MM.1S (cell line): Measurements from ENCODE around the gene DMBX1.

Experiments used
- DNase-seq: peaks from one replicate; pipeline ENCODE4 v3.0.0-alpha.2; 2015
- H2AFZ ChIP-seq: fragments of 300-600 bp; sonication (generic); 2 replicates; pipeline ENCODE4 v1.6.0; 2016; ENCODE audit warnings: antibody characterized with exemption, low read length
- H3F3A ChIP-seq: fragments of 300-600 bp; sonication (generic); 2 replicates; pipeline ENCODE4 v1.6.1; 2016; ENCODE audit warnings: mild to moderate bottlenecking, antibody characterized with exemption, low read length, moderate library complexity, mixed read lengths; ENCODE audit not compliant: insufficient read depth
- H3K27ac ChIP-seq: fragments of 300-600 bp; sonication (generic); 2 replicates; pipeline ENCODE4 v1.5.1; 2016; ENCODE audit warnings: mild to moderate bottlenecking, low read length
- H3K27me3 ChIP-seq: fragments of 300-600 bp; sonication (generic); replicated peaks from 2 replicates; pipeline ENCODE4 v1.6.0; 2016; ENCODE audit warnings: low read length; ENCODE audit not compliant: insufficient read depth
- H3K36me3 ChIP-seq: fragments of 300-600 bp; sonication (generic); replicated peaks from 2 replicates; pipeline ENCODE4 v1.6.1; 2016; ENCODE audit warnings: mild to moderate bottlenecking, low read length, mixed read lengths; ENCODE audit not compliant: insufficient read depth
- H3K4me1 ChIP-seq: fragments of 300-600 bp; sonication (generic); 2 replicates; pipeline ENCODE4 v1.6.1; 2016; ENCODE audit warnings: low read length, mixed read lengths
- H3K4me2 ChIP-seq: fragments of 300-600 bp; sonication (generic); 2 replicates; pipeline ENCODE4 v1.6.0; 2016; ENCODE audit warnings: low read depth, low read length
- H3K4me3 ChIP-seq: fragments of 300-600 bp; sonication (generic); 2 replicates; pipeline ENCODE4 v1.5.1; 2016; ENCODE audit warnings: low read length, mixed read lengths
- H3K79me2 ChIP-seq: fragments of 300-600 bp; sonication (generic); 2 replicates; pipeline ENCODE4 v1.6.1; 2016; ENCODE audit warnings: mixed run types, low read length, mixed read lengths
- H3K9ac ChIP-seq: fragments of 300-600 bp; sonication (generic); 2 replicates; pipeline ENCODE4 v1.6.1; 2016; ENCODE audit warnings: low read length, mixed read lengths
- H3K9me2 ChIP-seq: fragments of 300-600 bp; sonication (generic); replicated peaks from 2 replicates; pipeline ENCODE4 v1.6.1; 2016; ENCODE audit warnings: mild to moderate bottlenecking, low read length, mixed read lengths; ENCODE audit not compliant: insufficient read depth
- H3K9me3 ChIP-seq: fragments of 300-600 bp; sonication (generic); replicated peaks from 2 replicates; pipeline ENCODE4 v1.6.1; 2016; ENCODE audit warnings: mild to moderate bottlenecking, low read length, mixed read lengths; ENCODE audit not compliant: insufficient read depth
- H4K20me1 ChIP-seq: fragments of 300-600 bp; sonication (generic); 2 replicates; pipeline ENCODE4 v1.6.1; 2016; ENCODE audit warnings: mild to moderate bottlenecking, low read length, moderate library complexity, mixed read lengths; ENCODE audit not compliant: insufficient read depth
- CTCF ChIP-seq: fragments of 300-600 bp; sonication (generic); IDR thresholded peaks from 2 replicates; pipeline ENCODE4 v1.5.1; 2016; ENCODE audit warnings: antibody characterized with exemption, low read length, mixed read lengths
- EZH2 ChIP-seq: fragments of 300-600 bp; sonication (generic); optimal IDR thresholded peaks from 2 replicates; pipeline ENCODE3; 2017; ENCODE audit warnings: low read depth, mild to moderate bottlenecking, antibody characterized with exemption, low read length, mixed read lengths
- EZH2phosphoT487 ChIP-seq: fragments of 300-600 bp; sonication (generic); IDR thresholded peaks from 2 replicates; pipeline ENCODE4 v1.6.1; 2018; ENCODE audit warnings: antibody characterized with exemption, low read length

The DMBX1 gene

GRCh38 chr1:46522184-46522968, 32.7 kb downstream of the DMBX1 start:
- Histone ChIP-seq H3K9ac (no peak overlapping the region), H3K79me2 (no peaks in the 10 kb centered on the region), H3F3A (no peaks in the 10 kb centered on the region), H3K9me3 (no peaks in the 10 kb centered on the region), H2AFZ (no peak overlapping the region), H3K9me2 (no peaks in the 10 kb centered on the region), H3K27ac (no peak overlapping the region), H3K27me3 (peaks cover 7% of the 10 kb centered on the region), H3K4me1 (no peaks in the 10 kb centered on the region), H4K20me1 (no peaks in the 10 kb centered on the region), H3K36me3 (no peaks in the 10 kb centered on the region), H3K4me2 (no peak overlapping the region), H3K4me3 (no peak overlapping the region)
- TF ChIP-seq CTCF (no peak), EZH2phosphoT487 (no peak)
- no peak for DNase-seq

GRCh38 chr1:46522969-46523320, 33.3 kb downstream of the DMBX1 start:
- no peak overlapping the region for H3K4me2 ChIP-seq
- no peak overlapping the region for H3K27ac ChIP-seq
- H2AFZ ChIP-seq = no peak overlapping the region
- DNase-seq = no peak
- H3K36me3 ChIP-seq = no peaks in the 10 kb centered on the region
- no peaks in the 10 kb centered on the region for H3F3A ChIP-seq
- no peaks in the 10 kb centered on the region for H3K9me3 ChIP-seq
- H3K9ac ChIP-seq = no peak overlapping the region
- H3K9me2 ChIP-seq = no peaks in the 10 kb centered on the region
- H3K4me3 ChIP-seq = no peak overlapping the region
- no peaks in the 10 kb centered on the region for H3K79me2 ChIP-seq
- TF ChIP-seq CTCF (no peak), EZH2 (no peak), EZH2phosphoT487 (no peak)
- H3K4me1 ChIP-seq = no peaks in the 10 kb centered on the region
- H4K20me1 ChIP-seq = no peaks in the 10 kb centered on the region
- peaks cover 11% of the 10 kb centered on the region for H3K27me3 ChIP-seq

- Histone ChIP-seq H3K4me2 (no peak overlapping the region), H3F3A (no peaks in the 10 kb centered on the region), H2AFZ (no peak overlapping the region), H4K20me1 (no peaks in the 10 kb centered on the region), H3K4me3 (no peak overlapping the region), H3K9me2 (no peaks in the 10 kb centered on the region), H3K9ac (no peak overlapping the region), H3K27ac (no peak overlapping the region), H3K4me1 (no peaks in the 10 kb centered on the region), H3K9me3 (no peaks in the 10 kb centered on the region), H3K36me3 (no peaks in the 10 kb centered on the region), H3K27me3 (peaks cover 15% of the 10 kb centered on the region), H3K79me2 (no peaks in the 10 kb centered on the region)
- TF ChIP-seq CTCF (no peak), EZH2phosphoT487 (no peak), EZH2 (no peak)
- DNase-seq = no peak
Observed at GRCh38 chr1:46523496-46524353, 34.1 kb downstream of the DMBX1 start.
